ENCODE measurements around the gene CLEC18A. TPM values are rescaled to one million over a fixed set of nuclear protein-coding genes. Genes with fewer than 3 reads are reported as not detected.
"Not testable (repeated sequence)": the region's sequence is repeated elsewhere in the genome, so short reads cannot be mapped to it uniquely, and the experiment has no call there.

CLEC18A gene
- total and polyA plus RNA-seq, 2 of the 8 experiments (the other 6 are each of a cell fraction or from before 2014, with no cell fraction given), result 1.3 to 1.4 TPM

- H3K27ac ChIP-seq (ENCODE audit: low read depth, low read length); H3K14ac ChIP-seq (ENCODE audit: insufficient read length); POLR2A ChIA-PET (ENCODE audit: partially characterized antibody); H3K4me1 ChIP-seq (replicated peaks in 1 of 4; ENCODE audit: control insufficient read depth in 3 of 4, insufficient read depth in 4 of 4, low read length in 3 of 4); H4K8ac ChIP-seq (ENCODE audit: extremely low read depth, insufficient read depth, low read length); H4K20me1 ChIP-seq (replicated peaks in 1 of 2; ENCODE audit: control insufficient read depth in 1 of 2, insufficient read depth in 2 of 2, low read length in 2 of 2); H3K36me3 ChIP-seq (ENCODE audit: control insufficient read depth in 2 of 4, insufficient read depth in 4 of 4, low read length in 3 of 4); H4K5ac ChIP-seq (ENCODE audit: insufficient read length, low read depth, low read length); H2BK20ac ChIP-seq (ENCODE audit: low read length); H3K56ac ChIP-seq (replicated peaks; ENCODE audit: insufficient read length, low read depth, low read length); H3K79me2 ChIP-seq (ENCODE audit: control insufficient read depth in 1 of 2, insufficient read depth in 2 of 2, low read length in 2 of 2); H3K79me1 ChIP-seq (ENCODE audit: low read depth, low read length); H2BK12ac ChIP-seq (ENCODE audit: low read depth, low read length); H3K4ac ChIP-seq (replicated peaks; ENCODE audit: insufficient read length, low read depth, low read length); H2AFZ ChIP-seq (ENCODE audit: low read length); H2BK5ac ChIP-seq (ENCODE audit: low read depth, low read length); H3K4me2 ChIP-seq (ENCODE audit: insufficient read depth in 1 of 2, low read depth in 2 of 2, low read length in 2 of 2); H4K91ac ChIP-seq (replicated peaks; ENCODE audit: insufficient read length, low read length); H3K23ac ChIP-seq (ENCODE audit: insufficient read length); CTCF ChIA-PET (ENCODE audit: partially characterized antibody); DNase-seq (ENCODE audit: low read depth in 1 of 2, low spot score in 2 of 2); H3K4me3 ChIP-seq (ENCODE audit: extremely low read depth in 1 of 4, insufficient read depth in 2 of 4, low read depth in 3 of 4, low read length in 4 of 4); H2AK5ac ChIP-seq (ENCODE audit: low read depth, low read length); H2BK15ac ChIP-seq (ENCODE audit: low read length); H3K9ac ChIP-seq (replicated peaks in 1 of 4; ENCODE audit: extremely low read depth in 1 of 4, low read depth in 3 of 4, low read length in 3 of 4); FAIRE-seq; H3K27me3 ChIP-seq (replicated peaks in 1 of 4; ENCODE audit: control insufficient read depth in 3 of 4, extremely low read depth in 1 of 4, insufficient read depth in 3 of 4, low read length in 3 of 4); H3K9me3 ChIP-seq (ENCODE audit: insufficient read depth in 2 of 2, low read depth in 1 of 2, low read length in 1 of 2); H2BK120ac ChIP-seq (replicated peaks; ENCODE audit: low read depth, low read length); H3K23me2 ChIP-seq (ENCODE audit: low read depth, low read length); H3K18ac ChIP-seq (ENCODE audit: extremely low read depth, low read length): not testable (repeated sequence)
- WGBS, 2 experiments (ENCODE audit: extremely low coverage in 1 of 2, insufficient coverage in 1 of 2, insufficient read length in 1 of 2, insufficient replicate concordance in 2 of 2, low coverage in 1 of 2, low lambda C conversion rate in 2 of 2, missing lambda C conversion rate in 1 of 2), result 81% methylated on average over 2 of the region's 2 CpGs; no CpG with 5 or more reads in 1 of the 2 experiments
Measured at GRCh38 chr16:70003511-70003910, 52.4 kb downstream of the CLEC18A start.

- POLR2A ChIA-PET (ENCODE audit: partially characterized antibody), result not testable (repeated sequence)
Measured at GRCh38 chr16:70008604-70009003, 57.5 kb downstream of the CLEC18A start.

More at GRCh38 chr16:70008604-70009003, 57.5 kb downstream of the CLEC18A start:
- H2BK15ac ChIP-seq (ENCODE audit: low read length); H2AK5ac ChIP-seq (ENCODE audit: low read depth, low read length); FAIRE-seq; H3K14ac ChIP-seq (ENCODE audit: insufficient read length); H3K4me2 ChIP-seq (ENCODE audit: insufficient read depth in 1 of 2, low read depth in 2 of 2, low read length in 2 of 2); H3K79me2 ChIP-seq (ENCODE audit: control insufficient read depth in 1 of 2, insufficient read depth in 2 of 2, low read length in 2 of 2); H3K4ac ChIP-seq (replicated peaks; ENCODE audit: insufficient read length, low read depth, low read length); H3K23ac ChIP-seq (ENCODE audit: insufficient read length); H3K4me1 ChIP-seq (replicated peaks in 1 of 4; ENCODE audit: control insufficient read depth in 3 of 4, insufficient read depth in 4 of 4, low read length in 3 of 4); H2BK12ac ChIP-seq (ENCODE audit: low read depth, low read length); H3K36me3 ChIP-seq (ENCODE audit: control insufficient read depth in 2 of 4, insufficient read depth in 4 of 4, low read length in 3 of 4); H3K27me3 ChIP-seq (replicated peaks in 1 of 4; ENCODE audit: control insufficient read depth in 3 of 4, extremely low read depth in 1 of 4, insufficient read depth in 3 of 4, low read length in 3 of 4); H4K8ac ChIP-seq (ENCODE audit: extremely low read depth, insufficient read depth, low read length); H3K18ac ChIP-seq (ENCODE audit: extremely low read depth, low read length); CTCF ChIA-PET (ENCODE audit: partially characterized antibody); H3K9me3 ChIP-seq (ENCODE audit: insufficient read depth in 2 of 2, low read depth in 1 of 2, low read length in 1 of 2); DNase-seq (ENCODE audit: low read depth in 1 of 2, low spot score in 2 of 2); H2BK5ac ChIP-seq (ENCODE audit: low read depth, low read length); H3K27ac ChIP-seq (ENCODE audit: low read depth, low read length); H2BK120ac ChIP-seq (replicated peaks; ENCODE audit: low read depth, low read length); H3K4me3 ChIP-seq (ENCODE audit: extremely low read depth in 1 of 4, insufficient read depth in 2 of 4, low read depth in 3 of 4, low read length in 4 of 4); H3K56ac ChIP-seq (replicated peaks; ENCODE audit: insufficient read length, low read depth, low read length); H3K9ac ChIP-seq (replicated peaks in 1 of 4; ENCODE audit: extremely low read depth in 1 of 4, low read depth in 3 of 4, low read length in 3 of 4); H2BK20ac ChIP-seq (ENCODE audit: low read length); H4K5ac ChIP-seq (ENCODE audit: insufficient read length, low read depth, low read length); H3K23me2 ChIP-seq (ENCODE audit: low read depth, low read length); H4K91ac ChIP-seq (replicated peaks; ENCODE audit: insufficient read length, low read length); H3K79me1 ChIP-seq (ENCODE audit: low read depth, low read length); H2AFZ ChIP-seq (ENCODE audit: low read length); H4K20me1 ChIP-seq (replicated peaks in 1 of 2; ENCODE audit: control insufficient read depth in 1 of 2, insufficient read depth in 2 of 2, low read length in 2 of 2): not testable (repeated sequence)
- WGBS, 2 experiments (ENCODE audit: extremely low coverage in 1 of 2, insufficient coverage in 1 of 2, insufficient read length in 1 of 2, insufficient replicate concordance in 2 of 2, low coverage in 1 of 2, low lambda C conversion rate in 2 of 2, missing lambda C conversion rate in 1 of 2), result 90% methylated on average over 3 of the region's 3 CpGs; no CpG with 5 or more reads in 1 of the 2 experiments

Measured in H1 (cell line).